Endothelial cell of umbilical vein (primary cell): ENCODE data around the gene ZC3H12C.

Experiments
- CTCF ChIP-seq, 2 donors: IDR thresholded peaks; 1 replicate in 1 of 2; 2 replicates in 1 of 2; pipeline ENCODE4 v1.5.1; 2011; ENCODE audit warnings: low read length in 2 of 2, mild to moderate bottlenecking in 2 of 2, moderate library complexity in 2 of 2, control low read depth in 1 of 2, inconsistent platforms in 1 of 2, low read depth in 1 of 2; ENCODE audit not compliant: insufficient read depth in 1 of 2; ENCODE audit errors: extremely low read depth in 1 of 2
- EZH2 ChIP-seq: IDR thresholded peaks from 2 replicates; pipeline ENCODE4 v1.6.1; 2012; ENCODE audit warnings: borderline replicate concordance, low read depth, mild to moderate bottlenecking, moderate library complexity, low read length, inconsistent platforms; ENCODE audit not compliant: severe bottlenecking
- MAX ChIP-seq: IDR thresholded peaks from 2 replicates; pipeline ENCODE4 v1.6.1; 2011; ENCODE audit not compliant: insufficient read depth, insufficient read length
- POLR2A ChIP-seq: IDR thresholded peaks from 2 replicates; pipeline ENCODE4 v1.6.1; 2012; ENCODE audit warnings: low read depth, mild to moderate bottlenecking, control low read depth, low read length
- POLR2AphosphoS5 ChIP-seq: IDR thresholded peaks from 2 replicates; pipeline ENCODE4 v1.6.1; 2012; ENCODE audit warnings: low read depth, mild to moderate bottlenecking, control low read depth, low read length, moderate library complexity; ENCODE audit not compliant: insufficient read depth

- TF ChIP-seq CTCF (IDR thresholded peaks at IDR 0.05; ENCODE audit: extremely low read depth in 1 of 2, insufficient read depth in 1 of 2, low read depth in 1 of 2, low read length in 2 of 2) (no peak), MAX (no peak), POLR2A (no peak), EZH2 (no peak), POLR2AphosphoS5 (no peak)
Observed at GRCh38 chr11:110131386-110132123, 38.4 kb downstream of the ZC3H12C start.
